DMS53 treated with DMSO at 0.1 percent for 48 hours (cell line): ENCODE results near the gene CYTL1.

Experiments
- DNase-seq: peaks from one replicate; lab custom pipeline; 2025; ENCODE audit not compliant: unreplicated experiment; lab: John Stamatoyannopoulos, UW

Gene CYTL1

GRCh38 chr4:4971796-4972195 lies 47.5 kb downstream of the CYTL1 start:
- no peak for DNase-seq

- no peak for DNase-seq
Measured at GRCh38 chr4:4969298-4969697, 50.0 kb downstream of the CYTL1 start.

DNA sequence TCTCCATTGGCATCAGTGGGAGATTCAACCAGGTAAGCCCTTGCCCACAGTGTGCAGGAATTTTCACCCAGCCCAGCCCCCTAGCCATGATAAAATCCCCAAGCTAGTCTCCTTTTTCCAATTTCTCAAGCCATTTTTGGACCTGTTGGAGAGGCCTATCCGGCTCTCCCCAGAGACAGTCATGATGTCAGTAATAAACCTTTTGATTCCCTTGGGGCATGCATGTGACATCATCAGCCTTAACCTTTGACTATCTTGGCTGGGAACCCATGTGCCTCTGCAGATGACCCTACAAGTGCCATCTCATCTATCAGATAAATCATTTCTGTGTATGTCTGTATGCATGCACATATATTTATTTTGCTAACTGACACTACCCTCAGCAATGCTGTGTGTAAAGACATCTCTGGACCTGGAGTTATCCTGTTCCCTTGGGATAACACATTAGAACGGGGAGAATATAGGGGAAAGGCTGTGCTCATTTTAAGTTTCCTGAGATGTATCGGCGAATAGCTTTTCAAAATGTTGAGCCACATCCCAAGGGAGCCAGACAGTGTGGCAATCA lies 51.0 kb downstream of the CYTL1 start:
- DNase-seq: no peak
